GM10266 (cell line): ENCODE data around the gene ERVMER34-1.

Experiments used
- DNase-seq: peaks from one replicate; pipeline ENCODE4 v3.0.0; 2012; ENCODE audit errors: extremely low spot score
- CTCF ChIP-seq: IDR thresholded peaks from 2 replicates; pipeline ENCODE4 v1.5.1; 2012; ENCODE audit warnings: mild to moderate bottlenecking, low read depth; ENCODE audit not compliant: control insufficient read depth, insufficient read depth; ENCODE audit errors: missing control alignments

ERVMER34-1 gene

GRCh38 chr4:52712251-52713130 is 38.7 kb downstream of the ERVMER34-1 start:
- no peak for TF ChIP-seq CTCF
- peak; percentile 97 for DNase-seq

GRCh38 chr4:52711834-52712250 is 39.4 kb downstream of the ERVMER34-1 start:
- DNase-seq = no peak

DNA sequence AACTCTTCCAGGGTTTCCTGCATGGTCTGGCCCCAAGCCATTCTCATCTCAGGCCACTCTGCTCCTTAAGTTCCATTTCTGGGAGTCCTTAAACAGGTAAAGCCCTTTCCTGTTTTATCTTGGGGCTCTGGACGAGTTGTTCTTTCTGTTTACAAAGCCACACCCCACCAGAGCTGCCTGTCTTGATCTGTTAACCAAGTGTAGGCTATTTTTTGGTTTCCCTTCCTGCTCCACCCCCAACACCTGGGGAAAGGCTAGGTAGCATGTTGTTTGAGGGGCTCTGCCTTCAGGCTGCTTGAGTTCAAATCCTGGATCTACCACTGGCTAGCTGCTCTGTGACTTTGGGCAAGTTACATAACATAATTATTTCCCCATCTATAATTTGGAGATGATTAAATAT is 40.0 kb downstream of the ERVMER34-1 start:
- no peak for TF ChIP-seq CTCF

More at GRCh38 chr4:52711834-52712250, 39.4 kb downstream of the ERVMER34-1 start:
- TF ChIP-seq CTCF = no peak

GRCh38 chr4:52709155-52709554 is 42.1 kb downstream of the ERVMER34-1 start:
- DNase-seq = no peak
- TF ChIP-seq CTCF = no peak

More for the DNA sequence above, 40.0 kb downstream of the ERVMER34-1 start:
- DNase-seq = no peak

- DNase-seq = no peak
- TF ChIP-seq CTCF = no peak
Measured at GRCh38 chr4:52704661-52705060, 46.6 kb downstream of the ERVMER34-1 start.

DNA sequence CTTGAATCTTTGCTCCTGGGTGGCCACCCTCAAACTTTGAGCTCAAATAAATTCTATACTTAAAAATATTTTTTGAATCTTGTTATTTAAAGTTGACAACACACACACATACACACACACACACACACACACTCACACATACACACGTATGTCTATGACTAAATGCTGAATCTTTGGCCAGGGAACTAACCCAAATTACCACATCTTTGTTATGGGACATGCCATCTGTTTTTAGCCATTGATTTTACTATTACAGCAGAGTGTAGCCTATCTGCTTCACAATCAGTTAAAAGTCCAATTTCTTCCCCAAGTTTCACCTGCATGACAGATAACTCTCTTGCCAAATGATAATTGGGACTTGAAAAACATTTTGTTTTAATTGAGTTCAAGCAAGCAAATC is 47.1 kb downstream of the ERVMER34-1 start:
- no peak for TF ChIP-seq CTCF
- DNase-seq = no peak

DNA sequence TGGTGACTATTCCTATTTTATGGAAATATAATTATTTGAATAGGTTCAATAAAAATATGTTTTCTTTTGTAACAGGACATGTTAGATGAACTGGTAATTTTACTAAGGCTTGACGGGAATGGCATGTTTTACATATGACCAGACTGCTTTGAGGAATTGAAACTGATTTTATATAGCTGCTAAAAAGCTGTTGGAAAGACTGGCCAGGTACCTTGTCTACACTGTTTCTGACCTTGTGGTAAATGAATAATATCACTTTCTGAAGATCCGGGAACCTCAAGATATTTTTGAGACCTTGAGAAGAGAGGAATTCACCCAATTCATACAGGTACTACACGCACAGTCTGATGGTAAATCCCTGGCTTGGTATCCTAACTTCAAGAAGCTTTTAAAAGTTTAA is 50.0 kb downstream of the ERVMER34-1 start:
- no peak for DNase-seq
- TF ChIP-seq CTCF = no peak
